Breast epithelium (tissue), 3 donors: Measurements from ENCODE around the gene SLC2A13.

ENCODE experiments used
- CTCF ChIP-seq, 3 donors: fragments of 450-650 bp; IDR thresholded peaks; one replicate each; pipeline ENCODE4 v1.5.1; 2016 to 2017; ENCODE audit warnings: antibody characterized with exemption in 3 of 3, mild to moderate bottlenecking in 3 of 3, moderate library complexity in 3 of 3
- POLR2A ChIP-seq: fragments of 450-650 bp; IDR thresholded peaks from one replicate; pipeline ENCODE4 v1.6.1; 2016; ENCODE audit warnings: antibody characterized with exemption, mild to moderate bottlenecking, moderate library complexity
- POLR2AphosphoS5 ChIP-seq, 3 donors: sonication (generic); formaldehyde crosslinking; IDR thresholded peaks; one replicate each; pipeline ENCODE4 v1.6.1; 2017; ENCODE audit warnings: antibody characterized with exemption in 3 of 3

DNA sequence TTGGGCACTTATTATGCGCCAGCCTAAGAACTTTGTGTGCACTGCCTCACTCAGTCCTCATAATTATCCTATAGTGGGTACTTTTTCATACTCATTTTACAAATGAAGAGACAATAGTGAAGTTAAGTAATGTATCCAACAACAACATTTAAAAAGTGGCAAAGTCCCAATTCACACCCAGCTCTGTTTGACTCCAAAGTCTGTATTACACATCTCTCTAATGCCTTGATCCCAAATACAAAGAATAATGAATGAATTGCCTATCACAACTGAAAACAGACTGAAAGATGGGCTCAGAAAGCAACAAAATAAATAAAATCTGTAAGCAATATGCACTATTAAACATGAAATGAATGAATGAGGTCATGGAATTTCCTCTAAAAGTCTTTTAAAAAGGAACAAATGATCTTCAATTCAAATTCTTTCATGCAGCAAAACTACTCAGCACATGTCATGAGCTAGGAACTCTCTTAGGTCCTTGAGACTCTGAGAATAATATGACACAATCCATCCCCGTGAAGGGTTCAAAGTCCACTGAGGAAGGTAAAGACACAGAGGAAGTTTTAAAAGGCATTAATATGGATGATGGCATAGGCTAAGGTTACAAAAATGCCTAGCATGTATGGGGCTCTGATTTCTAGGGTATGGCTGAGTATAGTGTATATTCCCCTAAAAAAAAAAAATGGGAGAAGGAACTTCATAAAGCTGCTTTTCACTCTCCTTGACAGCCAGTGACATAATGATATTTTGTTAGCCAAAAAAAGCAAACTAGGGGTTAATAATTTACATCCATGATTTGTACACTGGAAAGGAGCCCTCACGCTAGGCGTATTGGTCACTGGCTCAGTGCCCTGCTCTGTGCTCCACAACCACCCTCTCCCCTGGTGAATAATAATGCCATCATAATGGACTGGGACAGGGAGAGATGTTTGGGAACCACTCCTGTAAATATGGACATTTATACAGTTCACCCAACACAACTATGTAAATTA, 103.4 kb downstream of the SLC2A13 start:
- no peak for TF ChIP-seq CTCF (IDR thresholded peaks at IDR 0.05)
- TF ChIP-seq POLR2AphosphoS5 (IDR thresholded peaks at IDR 0.05), result no peak
- TF ChIP-seq POLR2A, result no peak
